ENCODE data around the gene WWOX. TPM values are rescaled to one million over a fixed set of nuclear protein-coding genes. Genes with fewer than 3 reads are reported as not detected.

WWOX gene
- polyA plus RNA-seq, 2 of the 4 experiments (the other 2 are of a cell fraction) = 16.0 to 17.2 TPM

DNA sequence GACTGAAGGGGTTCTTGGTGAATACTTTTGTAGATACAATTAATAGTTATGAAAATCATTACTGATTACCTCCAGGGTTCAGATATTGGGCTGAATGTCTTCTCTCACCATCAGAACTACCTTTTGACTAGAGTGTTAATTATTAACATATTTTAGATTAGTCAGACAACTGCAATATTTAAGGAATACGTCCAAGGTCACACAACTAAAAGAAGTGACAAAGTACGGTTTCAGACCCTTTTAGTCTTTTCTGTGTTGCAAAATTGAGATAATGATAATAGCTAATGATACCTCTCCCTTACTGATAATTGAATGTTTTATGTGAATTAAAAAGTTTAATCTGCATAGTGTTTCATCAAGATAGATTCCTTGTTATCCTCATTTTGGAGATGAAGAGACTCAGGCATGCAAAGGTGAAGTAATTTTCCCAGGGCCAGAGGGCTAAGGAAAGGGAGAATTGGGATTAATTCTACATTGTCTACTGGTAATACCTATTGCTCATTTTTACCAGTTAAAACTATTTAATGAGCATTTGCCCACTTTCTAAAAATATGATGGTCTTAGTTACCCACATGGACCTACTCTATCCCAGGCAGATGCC, 107.3 kb downstream of the WWOX start:
- ATAC-seq = no peak
- ChIA-PET POLR2A (no interaction called here), CTCF (no interaction called here)
- H3K4me3 ChIP-seq = no peak overlapping the region
- TF ChIP-seq TFCP2L1 (CRISPR knock-in tag; IDR thresholded peaks at IDR 0.05) (no peak), POLR2AphosphoS2 (conservative IDR thresholded peaks at IDR 0.05; ENCODE audit: low read length) (no peak), CHD2 (IDR thresholded peaks at IDR 0.05; ENCODE audit: low read length, partially characterized antibody) (no peak), POLR2A (IDR thresholded peaks at IDR 0.05; ENCODE audit: low read length) (no peak), RFX5 (IDR thresholded peaks at IDR 0.05) (no peak), HOXB5 (CRISPR knock-in tag; IDR thresholded peaks at IDR 0.05) (no peak), MAFK (IDR thresholded peaks at IDR 0.05; ENCODE audit: partially characterized antibody) (no peak), CBX8 (IDR thresholded peaks at IDR 0.05) (no peak), BHLHE40 (IDR thresholded peaks at IDR 0.05; ENCODE audit: low read depth, low read length) (no peak)
- TF ChIP-seq, protein P1, sequence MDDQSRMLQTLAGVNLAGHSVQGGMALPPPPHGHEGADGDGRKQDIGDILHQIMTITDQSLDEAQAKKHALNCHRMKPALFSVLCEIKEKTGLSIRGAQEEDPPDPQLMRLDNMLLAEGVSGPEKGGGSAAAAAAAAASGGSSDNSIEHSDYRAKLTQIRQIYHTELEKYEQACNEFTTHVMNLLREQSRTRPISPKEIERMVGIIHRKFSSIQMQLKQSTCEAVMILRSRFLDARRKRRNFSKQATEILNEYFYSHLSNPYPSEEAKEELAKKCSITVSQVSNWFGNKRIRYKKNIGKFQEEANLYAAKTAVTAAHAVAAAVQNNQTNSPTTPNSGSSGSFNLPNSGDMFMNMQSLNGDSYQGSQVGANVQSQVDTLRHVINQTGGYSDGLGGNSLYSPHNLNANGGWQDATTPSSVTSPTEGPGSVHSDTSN (IDR thresholded peaks at IDR 0.05) = no peak
- no peak overlapping the region for H3K4me2 ChIP-seq
- no peaks in the 10 kb centered on the region for H3K9me3 ChIP-seq
- DNase-seq (ENCODE audit: low read depth in 1 of 2, low spot score in 1 of 2) = no peak
- H3K27ac ChIP-seq = no peak overlapping the region
- FAIRE-seq = no peak
- peaks cover 18% of the 10 kb centered on the region; the same call in 2 of the 3 replicates for H3K4me1 ChIP-seq
- 32% methylated on average over 2 of the region's 2 CpGs for WGBS (ENCODE audit: missing lambda C conversion rate)

DNA sequence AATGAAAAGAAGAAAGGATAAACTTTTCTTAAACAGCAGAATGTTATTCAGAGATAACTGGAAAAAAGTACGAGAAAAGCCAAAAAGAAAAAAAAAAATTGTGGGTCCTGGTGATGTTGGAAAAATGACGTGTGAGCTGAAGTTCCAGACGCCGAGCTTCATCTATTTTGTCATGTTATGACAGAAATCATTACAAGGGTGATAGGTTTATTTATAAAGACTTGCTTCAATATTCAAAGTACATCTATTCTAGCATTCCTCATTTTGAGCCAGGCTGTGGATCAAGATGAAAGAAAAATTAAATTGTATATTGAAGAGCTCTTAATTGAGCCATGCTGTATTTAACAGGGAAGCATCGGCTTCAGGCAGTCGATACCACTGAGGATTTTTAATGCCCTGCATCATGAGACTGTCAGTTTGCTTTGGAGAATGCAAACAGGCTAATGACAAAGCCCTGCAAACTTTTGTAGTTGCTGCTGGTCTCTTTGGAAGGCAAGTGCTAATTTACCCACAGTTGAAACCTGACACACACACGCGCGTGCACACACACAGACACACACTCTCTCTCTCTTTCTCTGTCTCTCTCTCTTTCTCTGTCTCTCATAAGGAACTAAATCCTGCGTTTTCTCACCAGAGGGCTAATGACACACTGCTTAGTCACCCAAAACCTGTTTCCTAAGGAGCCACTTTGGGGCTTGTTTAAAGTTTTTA, 110.7 kb downstream of the WWOX start:
- Histone ChIP-seq H3K4me1 (peaks cover 18% of the 10 kb centered on the region; the same call in 2 of the 3 replicates), H3K27ac (no peak overlapping the region), H3K4me2 (0 out of 3 replicates have a peak overlapping the region, but pooled peaks have one; percentile 12), H3K4me3 (no peak overlapping the region), H3K9me3 (no peaks in the 10 kb centered on the region)
- WGBS (ENCODE audit: missing lambda C conversion rate) = 72% methylated on average over 10 of the region's 10 CpGs
- DNase-seq (ENCODE audit: low read depth in 1 of 2, low spot score in 1 of 2) (peak in 1 of 2 experiments; percentile 23), ATAC-seq (peak in 1 of 2 experiments; percentile 48; a peak in 1 of 6 replicates), FAIRE-seq (no peak)
- ChIA-PET POLR2A (interaction anchor here (0.6 kb wide), 1 partner anchor 10 kb away, joined by 3 read pairs; no protein-coding TSS in a partner anchor), CTCF (interaction anchor here (1.0 to 1.5 kb wide), 2 partner anchors 11 to 88 kb away, joined by 3 to 5 read pairs; no protein-coding TSS in a partner anchor)
- TF ChIP-seq ZNF302 (CRISPR knock-in tag; IDR thresholded peaks at IDR 0.05) (no peak), HEYL (CRISPR knock-in tag; IDR thresholded peaks at IDR 0.05) (no peak), JUNB (IDR thresholded peaks at IDR 0.05) (no peak)
- TF ChIP-seq, protein P2, sequence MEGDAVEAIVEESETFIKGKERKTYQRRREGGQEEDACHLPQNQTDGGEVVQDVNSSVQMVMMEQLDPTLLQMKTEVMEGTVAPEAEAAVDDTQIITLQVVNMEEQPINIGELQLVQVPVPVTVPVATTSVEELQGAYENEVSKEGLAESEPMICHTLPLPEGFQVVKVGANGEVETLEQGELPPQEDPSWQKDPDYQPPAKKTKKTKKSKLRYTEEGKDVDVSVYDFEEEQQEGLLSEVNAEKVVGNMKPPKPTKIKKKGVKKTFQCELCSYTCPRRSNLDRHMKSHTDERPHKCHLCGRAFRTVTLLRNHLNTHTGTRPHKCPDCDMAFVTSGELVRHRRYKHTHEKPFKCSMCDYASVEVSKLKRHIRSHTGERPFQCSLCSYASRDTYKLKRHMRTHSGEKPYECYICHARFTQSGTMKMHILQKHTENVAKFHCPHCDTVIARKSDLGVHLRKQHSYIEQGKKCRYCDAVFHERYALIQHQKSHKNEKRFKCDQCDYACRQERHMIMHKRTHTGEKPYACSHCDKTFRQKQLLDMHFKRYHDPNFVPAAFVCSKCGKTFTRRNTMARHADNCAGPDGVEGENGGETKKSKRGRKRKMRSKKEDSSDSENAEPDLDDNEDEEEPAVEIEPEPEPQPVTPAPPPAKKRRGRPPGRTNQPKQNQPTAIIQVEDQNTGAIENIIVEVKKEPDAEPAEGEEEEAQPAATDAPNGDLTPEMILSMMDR (IDR thresholded peaks at IDR 0.05) = no peak

DNA sequence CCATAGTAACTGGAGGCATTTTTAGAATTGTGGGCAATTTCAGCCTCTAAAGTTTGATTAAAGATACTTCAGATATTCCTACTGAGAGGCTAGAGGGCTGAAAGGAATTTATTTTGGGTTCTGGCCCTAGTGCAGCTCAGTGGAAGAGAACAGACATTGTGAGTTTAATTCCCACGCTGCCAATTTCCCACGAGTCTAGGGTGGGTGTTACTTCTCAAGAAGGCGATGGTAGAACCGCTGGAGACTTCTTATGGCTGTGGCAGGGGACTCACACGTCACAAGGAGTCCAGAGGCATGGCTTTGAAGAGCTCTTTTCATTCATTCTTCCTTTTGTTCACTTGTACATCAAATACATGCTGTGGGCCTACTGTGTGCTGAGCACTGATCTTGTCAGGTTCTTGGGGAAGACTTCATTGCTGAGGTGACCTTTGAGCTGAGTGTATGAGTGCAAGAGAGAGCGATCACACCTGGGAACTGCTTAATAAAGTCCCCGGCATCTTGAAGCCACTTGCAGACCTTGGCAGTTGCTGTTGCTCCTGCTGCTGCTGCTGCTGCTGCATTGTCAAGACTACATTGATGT, 111.7 kb downstream of the WWOX start:
- FAIRE-seq (no peak), ATAC-seq (no peak), DNase-seq (ENCODE audit: low read depth in 1 of 2, low spot score in 1 of 2) (no peak)
- TF ChIP-seq PHF8 (IDR thresholded peaks at IDR 0.05; ENCODE audit: borderline replicate concordance, low read depth) = no peak
- TF ChIP-seq RFX5 (IDR thresholded peaks at IDR 0.05) = no peak
- TF ChIP-seq, protein P3, sequence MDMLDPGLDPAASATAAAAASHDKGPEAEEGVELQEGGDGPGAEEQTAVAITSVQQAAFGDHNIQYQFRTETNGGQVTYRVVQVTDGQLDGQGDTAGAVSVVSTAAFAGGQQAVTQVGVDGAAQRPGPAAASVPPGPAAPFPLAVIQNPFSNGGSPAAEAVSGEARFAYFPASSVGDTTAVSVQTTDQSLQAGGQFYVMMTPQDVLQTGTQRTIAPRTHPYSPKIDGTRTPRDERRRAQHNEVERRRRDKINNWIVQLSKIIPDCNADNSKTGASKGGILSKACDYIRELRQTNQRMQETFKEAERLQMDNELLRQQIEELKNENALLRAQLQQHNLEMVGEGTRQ (IDR thresholded peaks at IDR 0.05) = no peak
- TF ChIP-seq SMC3 (IDR thresholded peaks at IDR 0.05) = no peak
- TF ChIP-seq, protein P1 (IDR thresholded peaks at IDR 0.05) = no peak
- TF ChIP-seq, protein P4, sequence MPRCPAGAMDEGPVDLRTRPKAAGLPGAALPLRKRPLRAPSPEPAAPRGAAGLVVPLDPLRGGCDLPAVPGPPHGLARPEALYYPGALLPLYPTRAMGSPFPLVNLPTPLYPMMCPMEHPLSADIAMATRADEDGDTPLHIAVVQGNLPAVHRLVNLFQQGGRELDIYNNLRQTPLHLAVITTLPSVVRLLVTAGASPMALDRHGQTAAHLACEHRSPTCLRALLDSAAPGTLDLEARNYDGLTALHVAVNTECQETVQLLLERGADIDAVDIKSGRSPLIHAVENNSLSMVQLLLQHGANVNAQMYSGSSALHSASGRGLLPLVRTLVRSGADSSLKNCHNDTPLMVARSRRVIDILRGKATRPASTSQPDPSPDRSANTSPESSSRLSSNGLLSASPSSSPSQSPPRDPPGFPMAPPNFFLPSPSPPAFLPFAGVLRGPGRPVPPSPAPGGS (IDR thresholded peaks at IDR 0.05) = no peak
- TF ChIP-seq RNF2 (IDR thresholded peaks at IDR 0.05; ENCODE audit: borderline replicate concordance, low read depth) = no peak
- no peak for TF ChIP-seq HOXB5 (CRISPR knock-in tag; IDR thresholded peaks at IDR 0.05)
- TF ChIP-seq KDM5A (IDR thresholded peaks at IDR 0.05) = no peak
- Histone ChIP-seq H3K4me2 (no peak overlapping the region), H3K9me3 (no peaks in the 10 kb centered on the region), H3K27ac (no peak overlapping the region), H3K4me3 (no peak overlapping the region), H3K4me1 (peaks cover 18% of the 10 kb centered on the region; the same call in 2 of the 3 replicates)
- WGBS (ENCODE audit: missing lambda C conversion rate) = 80% methylated on average over 7 of the region's 7 CpGs
- CTCF ChIA-PET = interaction anchor here (0.8 to 1.5 kb wide), 3 partner anchors 10 to 89 kb away, joined by 3 to 5 read pairs (median 3); no protein-coding TSS in a partner anchor
- POLR2A ChIA-PET = no interaction called here
